Endothelial cell of umbilical vein (primary cell): ENCODE data around the gene EPN1. TPM values are rescaled to one million over a fixed set of nuclear protein-coding genes. Genes with fewer than 3 reads are reported as not detected.

Experiments used
- BruUV-seq: library from RNA; stranded (reverse); fragments of 400-500 nt; replicated peaks from 2 replicates; lab custom pipeline; 2021; lab: Mats Ljungman, UMichigan
- CTCF ChIA-PET: fragments of 300-600, 350-600 bp; sonication (Branson Sonifier 250); formaldehyde crosslinking; loops from one replicate; lab custom pipeline; 2021; ENCODE audit warnings: antibody characterized with exemption, inconsistent platforms; lab: Charles Lee
- POLR2A ChIA-PET: fragments of 300-600, 350-600 bp; sonication (Branson Sonifier 250); formaldehyde crosslinking; loops from one replicate; lab custom pipeline; 2021; ENCODE audit warnings: antibody characterized with exemption, inconsistent platforms; lab: Charles Lee
- DNase-seq: peaks from one replicate; pipeline ENCODE4 v3.0.0-alpha.2; 2011; ENCODE audit warnings: low read depth, low spot score
- FAIRE-seq: peaks from 2 replicates; lab custom pipeline; 2011; peaks lifted over from hg19 to GRCh38; lab: Jason Lieb, UNC
- H2AFZ ChIP-seq: 2 replicates; pipeline ENCODE4 v1.6.0; 2012; ENCODE audit warnings: low read depth, low read length, control low read depth, inconsistent platforms
- H3K27ac ChIP-seq: 2 replicates; pipeline ENCODE4 v1.5.1; 2011; ENCODE audit warnings: low read depth, mild to moderate bottlenecking, control low read depth, low read length, moderate library complexity; ENCODE audit not compliant: insufficient read depth
- H3K27me3 ChIP-seq, 2 experiments: 2 replicates each; pipeline versions ENCODE4 v1.6.0 to v1.6.1; 2011; ENCODE audit warnings: low read length in 2 of 2, mixed read lengths in 1 of 2; ENCODE audit not compliant: control insufficient read depth in 2 of 2, insufficient read depth in 2 of 2
- H3K36me3 ChIP-seq, 2 experiments: 2 replicates in 1 of 2; 3 replicates in 1 of 2; pipeline ENCODE4 v1.5.1; 2011; ENCODE audit warnings: low read length in 2 of 2, mild to moderate bottlenecking in 1 of 2, moderate library complexity in 1 of 2; ENCODE audit not compliant: control insufficient read depth in 2 of 2, insufficient read depth in 2 of 2; ENCODE audit errors: extremely low read depth in 1 of 2
- H3K4me1 ChIP-seq: 3 replicates; pipeline ENCODE4 v1.5.1; 2011; ENCODE audit warnings: mild to moderate bottlenecking, low read length; ENCODE audit not compliant: control insufficient read depth, insufficient read depth; ENCODE audit errors: extremely low read depth
- H3K4me2 ChIP-seq: 2 replicates; pipeline ENCODE4 v1.6.1; 2011; ENCODE audit warnings: low read length, control low read depth, mixed read lengths; ENCODE audit not compliant: insufficient read depth
- H3K4me3 ChIP-seq, 3 experiments: fragments of 200-600 bp in 1 of 3; sonication (generic), shearing (Covaris generic) in 1 of 3; replicated peaks in 1 of 3; 2 replicates each; pipeline ENCODE4 v1.5.1; 2011 to 2016; ENCODE audit warnings: control low read depth in 3 of 3, low read length in 3 of 3, mild to moderate bottlenecking in 2 of 3, inconsistent platforms in 1 of 3, low read depth in 1 of 3, moderate library complexity in 1 of 3; ENCODE audit not compliant: insufficient read depth in 1 of 3
- H3K79me2 ChIP-seq: 2 replicates; pipeline ENCODE4 v1.6.0; 2012; ENCODE audit warnings: low read length, inconsistent platforms; ENCODE audit not compliant: control insufficient read depth, insufficient read depth
- H3K9ac ChIP-seq: replicated peaks from 2 replicates; pipeline ENCODE3; 2011; ENCODE audit warnings: low read length, control low read depth; ENCODE audit not compliant: insufficient read depth; ENCODE audit errors: extremely low read depth
- H3K9me1 ChIP-seq: replicated peaks from 3 replicates; pipeline ENCODE4 v1.6.0; 2011; ENCODE audit warnings: mild to moderate bottlenecking, low read length; ENCODE audit not compliant: control insufficient read depth, insufficient read depth; ENCODE audit errors: extremely low read depth
- H3K9me3 ChIP-seq: replicated peaks from 2 replicates; pipeline ENCODE4 v1.5.1; 2012; ENCODE audit warnings: low read length, inconsistent platforms; ENCODE audit not compliant: control insufficient read depth, insufficient read depth
- H4K20me1 ChIP-seq: replicated peaks from 2 replicates; pipeline ENCODE3; 2011; ENCODE audit warnings: mild to moderate bottlenecking, low read length; ENCODE audit not compliant: control insufficient read depth, insufficient read depth; ENCODE audit errors: extremely low read depth
- CTCF ChIP-seq, 2 donors: IDR thresholded peaks; 1 replicate in 1 of 2; 2 replicates in 1 of 2; pipeline ENCODE4 v1.5.1; 2011; ENCODE audit warnings: low read length in 2 of 2, mild to moderate bottlenecking in 2 of 2, moderate library complexity in 2 of 2, control low read depth in 1 of 2, inconsistent platforms in 1 of 2, low read depth in 1 of 2; ENCODE audit not compliant: insufficient read depth in 1 of 2; ENCODE audit errors: extremely low read depth in 1 of 2
- EZH2 ChIP-seq: IDR thresholded peaks from 2 replicates; pipeline ENCODE4 v1.6.1; 2012; ENCODE audit warnings: borderline replicate concordance, low read depth, mild to moderate bottlenecking, moderate library complexity, low read length, inconsistent platforms; ENCODE audit not compliant: severe bottlenecking
- FOS ChIP-seq: IDR thresholded peaks from 2 replicates; pipeline ENCODE4 v1.6.1; 2011; ENCODE audit warnings: mild to moderate bottlenecking, low read length, moderate library complexity, borderline replicate concordance; ENCODE audit not compliant: insufficient read depth
- GATA2 ChIP-seq: IDR thresholded peaks from 2 replicates; pipeline ENCODE4 v1.7.0; 2011; ENCODE audit warnings: low read depth, mild to moderate bottlenecking, moderate library complexity, mixed read lengths, low read length; ENCODE audit not compliant: insufficient read length, insufficient read depth
- JUN ChIP-seq: IDR thresholded peaks from 2 replicates; pipeline ENCODE4 v1.6.1; 2011; ENCODE audit warnings: borderline replicate concordance, low read depth; ENCODE audit not compliant: insufficient read length, insufficient read depth
- MYC ChIP-seq: IDR thresholded peaks from one replicate; pipeline ENCODE4 v1.6.1; 2011; ENCODE audit warnings: mild to moderate bottlenecking, low read depth, low read length
- POLR2A ChIP-seq: IDR thresholded peaks from 2 replicates; pipeline ENCODE4 v1.6.1; 2012; ENCODE audit warnings: low read depth, mild to moderate bottlenecking, control low read depth, low read length
- POLR2AphosphoS5 ChIP-seq: IDR thresholded peaks from 2 replicates; pipeline ENCODE4 v1.6.1; 2012; ENCODE audit warnings: low read depth, mild to moderate bottlenecking, control low read depth, low read length, moderate library complexity; ENCODE audit not compliant: insufficient read depth
- dilution Hi-C: fragments of 300-500 bp; cut with MboI; formaldehyde crosslinking; loops from one replicate; pipeline ENCODE4 v1.15.0; 2019; ENCODE audit warnings: low sequenced_read_pairs; ENCODE audit not compliant: extremely low pct_ligation_motif_present
- intact Hi-C: fragments of 100-400 bp; cut with micrococcal nuclease; formaldehyde crosslinking; loops from one replicate; pipeline ENCODE4 v1.10.0; 2022
- polyA plus RNA-seq, 4 experiments: library from polyadenylated mRNA; depleted of rRNA in 3 of 4; stranded (reverse) in 3 of 4; unstranded in 1 of 4; fragments of >200 nt; gene quantifications; 2 replicates each; pipeline versions ENCODE4 v1.2.1 to v1.2.3, GENCODE V29; 2011 to 2012; ENCODE audit warnings: missing spikeins in 1 of 4
- total RNA-seq: library from RNA; stranded (reverse); gene quantifications from 2 replicates; pipeline ENCODE4 v1.2.3, GENCODE V29; 2021
- TF ChIP-seq, protein P1 (sequence below): IDR thresholded peaks from 2 replicates; pipeline ENCODE4 v1.6.1; 2011; ENCODE audit not compliant: insufficient read depth, insufficient read length

EPN1 gene
- total and polyA plus RNA-seq, 2 donors (not counting 3 experiments of a cell fraction or from before 2014, with no cell fraction given), result 87.2 to 138 TPM

- intact Hi-C loops, result loop anchor here (10.0 kb wide), 3 partner anchors 315 to 1185 kb away; partner anchors contain the start of genes KMT5C, LENG9 and ZNF787
Measured at GRCh38 chr19:55650126-55650557, 24.9 kb upstream of the EPN1 start.

GRCh38 chr19:55650602-55651230, 24.3 kb upstream of the EPN1 start:
- Histone ChIP-seq H3K4me3 (no peak overlapping the region), H3K9me1 (no peaks in the 10 kb centered on the region), H3K9me3 (no peaks in the 10 kb centered on the region), H3K27ac (no peak overlapping the region), H3K4me1 (peaks cover 13% of the 10 kb centered on the region), H3K4me2 (no peak overlapping the region), H3K79me2 (peaks cover 7% of the 10 kb centered on the region), H4K20me1 (no peaks in the 10 kb centered on the region), H3K36me3 (peaks cover 0 to 1% of the 10 kb centered on the region in 2 experiments), H2AFZ (no peak overlapping the region), H3K9ac (no peak overlapping the region), H3K27me3 (no peaks in the 10 kb centered on the region)
- no peak for DNase-seq
- no TSS peak for BruUV-seq
- no peak for FAIRE-seq
- no peak for TF ChIP-seq CTCF (IDR thresholded peaks at IDR 0.05; ENCODE audit: extremely low read depth in 1 of 2, insufficient read depth in 1 of 2, low read depth in 1 of 2, low read length in 2 of 2)
- TF ChIP-seq MYC, result no peak
- no peak for TF ChIP-seq FOS
- TF ChIP-seq POLR2AphosphoS5, result no peak
- TF ChIP-seq EZH2, result no peak
- TF ChIP-seq GATA2, result no peak
- no peak for TF ChIP-seq POLR2A
- TF ChIP-seq, protein P1, sequence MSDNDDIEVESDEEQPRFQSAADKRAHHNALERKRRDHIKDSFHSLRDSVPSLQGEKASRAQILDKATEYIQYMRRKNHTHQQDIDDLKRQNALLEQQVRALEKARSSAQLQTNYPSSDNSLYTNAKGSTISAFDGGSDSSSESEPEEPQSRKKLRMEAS, result no peak
- TF ChIP-seq JUN, result no peak
- POLR2A ChIA-PET, result no interaction called here
- dilution Hi-C loops, result no loop called here
- intact Hi-C loops, result loop anchor here (10.0 kb wide), 3 partner anchors 316 to 1186 kb away; partner anchors contain the start of genes KMT5C, LENG9 and ZNF787
- CTCF ChIA-PET, result no interaction called here

More at GRCh38 chr19:55650126-55650557, 24.9 kb upstream of the EPN1 start:
- Histone ChIP-seq H3K79me2 (peaks cover 6% of the 10 kb centered on the region), H3K27ac (no peak overlapping the region), H3K9me1 (no peaks in the 10 kb centered on the region), H3K4me3 (no peak overlapping the region), H3K4me1 (peaks cover 13% of the 10 kb centered on the region), H3K9ac (no peak overlapping the region), H3K9me3 (no peaks in the 10 kb centered on the region), H2AFZ (no peak overlapping the region), H3K36me3 (peaks cover 3 to 6% of the 10 kb centered on the region in 2 experiments), H3K4me2 (no peak overlapping the region), H4K20me1 (no peaks in the 10 kb centered on the region), H3K27me3 (no peaks in the 10 kb centered on the region)
- ChIA-PET CTCF (no interaction called here), POLR2A (no interaction called here)
- FAIRE-seq (no peak), DNase-seq (no peak)
- dilution Hi-C loops, result no loop called here
- no TSS peak for BruUV-seq
- TF ChIP-seq MYC (no peak), FOS (no peak), EZH2 (no peak)
